CD4-positive, alpha-beta memory T cell (primary cell): ENCODE data around the gene SLC35B2. TPM values are rescaled to one million over a fixed set of nuclear protein-coding genes. Genes with fewer than 3 reads are reported as not detected.

Experiments
- CTCF ChIA-PET: fragments of 350-600 bp; sonication (Branson Sonifier 250); formaldehyde crosslinking; loops from one replicate; lab custom pipeline; 2021; ENCODE audit warnings: inconsistent platforms; ENCODE audit not compliant: partially characterized antibody; lab: Charles Lee
- POLR2A ChIA-PET: fragments of 350-600 bp; sonication (Branson Sonifier 250); formaldehyde crosslinking; loops from one replicate; lab custom pipeline; 2021; ENCODE audit not compliant: partially characterized antibody; lab: Charles Lee
- DNase-seq, 5 donors: peaks; one replicate each; pipeline versions ENCODE4 v3.0.0 to v3.0.0-alpha.2; 2020 to 2022; ENCODE audit warnings: mixed read lengths in 1 of 5
- H3K27ac ChIP-seq: one replicate; pipeline ENCODE4 v1.7.0; 2013; ENCODE audit warnings: low read depth, low read length
- H3K27me3 ChIP-seq: 2 replicates; pipeline ENCODE4 v1.7.0; 2013; ENCODE audit warnings: mild to moderate bottlenecking, low read length, moderate library complexity; ENCODE audit not compliant: insufficient read depth
- H3K36me3 ChIP-seq: 2 replicates; pipeline ENCODE4 v1.7.0; 2013; ENCODE audit warnings: mild to moderate bottlenecking, low read length, moderate library complexity; ENCODE audit not compliant: insufficient read depth
- H3K4me1 ChIP-seq: 2 replicates; pipeline ENCODE4 v1.7.0; 2013; ENCODE audit warnings: mild to moderate bottlenecking, low read length, moderate library complexity; ENCODE audit not compliant: insufficient read depth
- H3K4me3 ChIP-seq, 2 donors: one replicate each; pipeline ENCODE4 v1.7.0; 2013; ENCODE audit warnings: low read length in 2 of 2, mild to moderate bottlenecking in 1 of 2
- H3K9me3 ChIP-seq, 2 donors: one replicate each; pipeline ENCODE4 v1.7.0; 2013; ENCODE audit warnings: low read length in 2 of 2, control low read depth in 1 of 2; ENCODE audit not compliant: control insufficient read depth in 1 of 2
- H3K27ac Mint-ChIP-seq, 7 donors: one replicate each; pipeline ENCODE4 v1.8.0; 2020 to 2021; ENCODE audit warnings: mixed read lengths in 7 of 7, mild to moderate bottlenecking in 6 of 7, inconsistent platforms in 3 of 7, moderate library complexity in 3 of 7
- H3K27me3 Mint-ChIP-seq, 2 donors: one replicate each; pipeline ENCODE4 v1.8.0; 2020 to 2021; ENCODE audit warnings: mixed read lengths in 2 of 2
- H3K36me3 Mint-ChIP-seq, 2 donors: one replicate each; pipeline ENCODE4 v1.8.0; 2020 to 2021; ENCODE audit warnings: mixed read lengths in 2 of 2, inconsistent platforms in 1 of 2, mild to moderate bottlenecking in 1 of 2
- H3K4me1 Mint-ChIP-seq, 4 donors: one replicate each; pipeline ENCODE4 v1.8.0; 2020 to 2021; ENCODE audit warnings: mixed read lengths in 4 of 4, mild to moderate bottlenecking in 1 of 4
- H3K4me3 Mint-ChIP-seq, 8 donors: one replicate each; pipeline ENCODE4 v1.8.0; 2020 to 2021; ENCODE audit warnings: mixed read lengths in 8 of 8, mild to moderate bottlenecking in 7 of 8, moderate library complexity in 6 of 8, inconsistent platforms in 3 of 8
- H3K9me3 Mint-ChIP-seq, 8 donors: one replicate each; pipeline ENCODE4 v1.8.0; 2020 to 2021; ENCODE audit warnings: mixed read lengths in 8 of 8, mild to moderate bottlenecking in 5 of 8, inconsistent platforms in 3 of 8, moderate library complexity in 1 of 8
- intact Hi-C: fragments of 100-400 bp; cut with micrococcal nuclease; formaldehyde crosslinking; loops from one replicate; pipeline ENCODE4 v1.15.1; 2023
- polyA plus RNA-seq, 2 donors: library from polyadenylated mRNA; unstranded; fragments of 300-500 nt; fragmentation: Illumina TruSeq; gene quantifications; one replicate each; pipeline ENCODE4 v1.2.3, GENCODE V29; 2021
- total RNA-seq, 2 experiments: library from RNA; stranded (reverse); gene quantifications; one replicate each; pipeline ENCODE4 v1.2.3, GENCODE V29; 2021

Gene SLC35B2
- total and polyA plus RNA-seq, 4 experiments from 2014 or later = 20.7 to 65.3 (median 31.2) TPM

DNA sequence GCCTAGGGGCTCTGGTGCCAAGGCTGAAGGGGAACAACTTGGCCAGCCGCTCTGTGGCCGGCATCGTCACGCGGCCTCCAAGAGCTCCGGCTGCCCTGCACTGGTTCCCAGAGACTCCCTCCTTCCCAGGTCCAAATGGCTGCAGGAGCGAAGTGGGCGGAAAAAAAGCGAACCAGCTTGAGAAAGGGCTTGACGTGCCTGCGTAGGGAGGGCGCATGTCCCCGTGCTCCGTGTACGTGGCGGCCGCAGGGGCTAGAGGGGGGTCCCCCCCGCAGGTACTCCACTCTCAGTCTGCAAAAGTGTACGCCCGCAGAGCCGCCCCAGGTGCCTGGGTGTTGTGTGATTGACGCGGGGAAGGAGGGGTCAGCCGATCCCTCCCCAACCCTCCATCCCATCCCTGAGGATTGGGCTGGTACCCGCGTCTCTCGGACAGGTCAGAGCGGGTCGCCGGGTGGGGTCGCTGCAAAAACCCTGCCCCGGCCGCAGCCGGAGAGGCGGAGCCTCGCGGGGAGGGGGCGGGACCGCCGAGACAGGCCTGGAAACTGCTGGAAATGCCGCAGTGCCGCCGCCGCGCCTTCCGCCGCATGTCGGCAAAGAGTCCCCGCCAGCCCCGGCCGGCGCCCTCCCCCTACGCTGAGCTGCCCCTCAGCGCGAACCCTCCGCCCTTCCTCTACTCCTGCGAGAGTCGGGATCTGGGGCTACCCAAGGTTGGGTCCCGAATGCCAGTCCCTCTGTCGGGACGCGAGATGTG lies 11.2 kb downstream of the SLC35B2 start:
- Histone ChIP-seq H3K4me3 (peak overlapping the region; percentile 83 to 96), H3K36me3 (peaks cover 21% of the 10 kb centered on the region), H3K27me3 (no peaks in the 10 kb centered on the region), H3K9me3 (no peaks in the 10 kb centered on the region), H3K4me1 (peaks cover 33% of the 10 kb centered on the region), H3K27ac (peak overlapping the region; percentile 97)
- H3K4me3 Mint-ChIP-seq = peak overlapping the region; percentile 97 to 100 (median 99)
- peaks cover 25 to 50% of the 10 kb centered on the region in 2 donors for H3K36me3 Mint-ChIP-seq
- ChIA-PET CTCF (interaction anchor here (1.1 to 5.5 kb wide), 7 partner anchors 8 to 74 kb away, joined by 3 to 68 read pairs (median 11); partner anchors contain the start of genes SLC29A1 and SLC35B2), POLR2A (interaction anchor here (0.7 to 6.3 kb wide), 25 partner anchors 8 to 1317 kb away, joined by 3 to 217 read pairs (median 8); partner anchors contain the start of genes AARS2, CDC5L, CNPY3 and GTPBP2)
- intact Hi-C loops = loop anchor here (1.0 to 5.0 kb wide), 3 partner anchors 23 to 609 kb away; partner anchors contain the start of genes AARS2, MAD2L1BP and SLC29A1
- peaks cover 24 to 55% (median 34%) of the 10 kb centered on the region in 4 donors for H3K4me1 Mint-ChIP-seq
- H3K27ac Mint-ChIP-seq = peak overlapping the region; percentile 95 to 99 (median 99)
- H3K27me3 Mint-ChIP-seq = peaks cover 2 to 4% of the 10 kb centered on the region in 2 donors
- peaks cover 0 to 8% (median 0%) of the 10 kb centered on the region in 8 donors for H3K9me3 Mint-ChIP-seq
- DNase-seq = peak; percentile 80 to 85 (median 82)

DNA sequence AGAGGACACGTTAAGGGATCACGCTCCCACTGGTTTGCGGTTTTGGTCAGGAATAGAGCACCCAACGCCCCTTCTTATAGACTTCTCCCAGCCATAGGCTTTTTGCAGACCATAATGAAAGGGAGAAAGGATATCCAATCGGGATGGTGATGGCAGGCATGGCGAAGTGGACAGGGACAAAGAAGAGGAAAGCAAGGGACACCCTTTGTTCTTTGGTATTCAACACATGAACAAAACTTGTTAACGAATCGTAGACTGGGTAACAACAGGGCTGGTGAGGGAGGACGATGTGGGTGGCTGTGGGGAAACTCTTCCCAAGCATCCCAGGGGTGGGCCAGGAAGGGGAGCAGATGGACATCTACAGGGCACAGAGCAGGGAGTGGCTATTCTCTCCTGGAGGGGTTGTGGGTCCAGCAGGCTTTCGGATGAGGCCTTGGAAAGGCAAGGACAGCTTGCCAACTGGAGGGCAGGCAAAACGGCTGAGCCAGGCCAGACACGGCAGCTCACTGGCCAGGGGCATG lies 11.9 kb downstream of the SLC35B2 start:
- peak overlapping the region; percentile 97 for H3K27ac ChIP-seq
- Mint-ChIP-seq H3K27me3 (peaks cover 2 to 4% of the 10 kb centered on the region in 2 donors), H3K4me1 (peaks cover 24 to 50% (median 34%) of the 10 kb centered on the region in 4 donors), H3K36me3 (peaks cover 19 to 44% of the 10 kb centered on the region in 2 donors), H3K4me3 (peak overlapping the region; percentile 97 to 100 (median 99)), H3K9me3 (peaks cover 0 to 8% (median 0%) of the 10 kb centered on the region in 8 donors), H3K27ac (peak overlapping the region; percentile 57 to 99 (median 95))
- CTCF ChIA-PET = interaction anchor here (1.1 to 5.5 kb wide), 7 partner anchors 8 to 73 kb away, joined by 3 to 68 read pairs (median 11); partner anchors contain the start of genes SLC29A1 and SLC35B2
- no peak for DNase-seq
- H3K4me3 ChIP-seq = peak overlapping the region in 1 of 2 donors; percentile 96
- no peaks in the 10 kb centered on the region for H3K9me3 ChIP-seq
- POLR2A ChIA-PET = interaction anchor here (1.4 to 6.3 kb wide), 10 partner anchors 8 to 616 kb away, joined by 4 to 217 read pairs (median 40); partner anchors contain the start of genes AARS2, NFKBIE, SLC29A1 and SLC35B2
- peaks cover 33% of the 10 kb centered on the region for H3K4me1 ChIP-seq
- peaks cover 15% of the 10 kb centered on the region for H3K36me3 ChIP-seq
- no peaks in the 10 kb centered on the region for H3K27me3 ChIP-seq
- intact Hi-C loops = loop anchor here (5.0 kb wide), 1 partner anchor 608 kb away; the partner anchor contains the start of gene MAD2L1BP

DNA sequence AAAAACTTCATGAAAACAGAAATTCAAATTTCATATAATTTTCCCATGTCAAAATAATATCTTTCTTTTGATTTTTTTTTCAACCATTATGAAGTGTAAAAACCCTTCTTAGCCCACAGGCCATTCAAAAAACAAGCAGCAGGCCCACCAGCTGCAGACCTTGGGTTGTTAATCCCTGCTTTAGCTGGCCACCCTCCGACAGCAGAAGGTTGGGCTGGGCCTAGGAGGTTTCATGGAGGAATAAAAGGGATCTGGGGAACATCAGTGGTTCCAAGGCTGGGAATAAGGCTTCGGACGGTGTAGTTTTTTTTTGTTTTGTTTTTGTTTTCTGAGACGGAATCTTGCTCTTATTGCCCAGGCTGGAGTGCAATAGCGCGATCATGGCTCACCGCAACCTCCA lies 14.0 kb downstream of the SLC35B2 start:
- Mint-ChIP-seq H3K4me3 (peak overlapping the region in 1 of 8 donors; percentile 52), H3K4me1 (peaks cover 13 to 32% (median 18%) of the 10 kb centered on the region in 4 donors), H3K27me3 (peaks cover 2 to 4% of the 10 kb centered on the region in 2 donors), H3K36me3 (peaks cover under 1 to 23% of the 10 kb centered on the region in 2 donors), H3K9me3 (peaks cover 0 to 7% (median 0%) of the 10 kb centered on the region in 8 donors), H3K27ac (peak overlapping the region in 1 of 7 donors; percentile 64)
- peaks cover 14% of the 10 kb centered on the region for H3K4me1 ChIP-seq
- no peaks in the 10 kb centered on the region for H3K9me3 ChIP-seq
- intact Hi-C loops = no loop called here
- DNase-seq = no peak
- no peaks in the 10 kb centered on the region for H3K36me3 ChIP-seq
- ChIA-PET POLR2A (interaction anchor here (1.3 to 6.3 kb wide), 3 partner anchors 12 to 23 kb away, joined by 7 to 97 read pairs (median 9); partner anchors contain the start of genes NFKBIE and SLC29A1), CTCF (interaction anchor here (1.8 to 2.4 kb wide), 3 partner anchors 8 to 22 kb away, joined by 9 to 11 read pairs (median 10); partner anchors contain the start of gene SLC29A1)
- H3K4me3 ChIP-seq = no peak overlapping the region
- no peaks in the 10 kb centered on the region for H3K27me3 ChIP-seq
- H3K27ac ChIP-seq = no peak overlapping the region

DNA sequence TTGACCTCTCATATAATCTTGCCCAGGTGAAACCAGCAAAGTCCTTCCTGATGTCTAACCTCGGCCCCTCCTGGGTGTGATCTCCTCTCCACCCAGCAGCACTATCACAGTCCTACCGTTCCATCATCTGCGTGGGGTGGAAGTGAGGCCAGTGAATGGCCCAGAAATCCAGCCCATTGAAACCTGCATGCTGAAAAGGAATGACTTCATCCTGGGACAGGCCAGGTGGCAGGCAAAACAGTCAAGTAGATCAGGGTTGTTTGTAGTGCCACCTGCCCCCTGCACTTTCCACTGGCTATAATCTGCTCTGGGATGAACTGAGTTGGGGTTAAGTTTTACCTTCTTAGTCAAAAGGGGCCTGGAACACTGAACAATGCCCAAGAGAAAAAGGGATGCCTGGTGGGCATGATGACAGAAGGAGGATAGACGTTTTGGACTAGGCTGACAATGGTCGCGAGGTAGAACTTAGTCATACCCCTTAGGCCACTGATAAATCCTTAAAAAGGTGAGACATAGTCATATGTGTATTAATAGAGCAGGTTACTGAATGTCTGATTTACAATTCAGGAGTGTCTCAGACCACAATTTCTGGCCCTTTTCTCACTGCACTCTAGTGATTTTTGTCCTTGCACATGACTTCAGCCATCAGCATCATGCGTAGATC lies 18.5 kb downstream of the SLC35B2 start:
- H3K36me3 Mint-ChIP-seq = no peaks in the 10 kb centered on the region
- intact Hi-C loops = loop anchor here (1.0 kb wide), 2 partner anchors 8 to 67 kb away; partner anchors contain the start of gene HSP90AB1
- Histone ChIP-seq H3K36me3 (no peaks in the 10 kb centered on the region), H3K4me1 (peaks cover 12% of the 10 kb centered on the region), H3K27ac (no peak overlapping the region), H3K4me3 (no peak overlapping the region), H3K27me3 (no peaks in the 10 kb centered on the region), H3K9me3 (no peaks in the 10 kb centered on the region)
- H3K4me1 Mint-ChIP-seq = peaks cover 2 to 15% (median 9%) of the 10 kb centered on the region in 4 donors
- DNase-seq = no peak
- H3K9me3 Mint-ChIP-seq = no peaks in the 10 kb centered on the region
- POLR2A ChIA-PET = interaction anchor here (1.8 to 2.1 kb wide), 2 partner anchors 9 to 17 kb away, joined by 23 to 71 read pairs; partner anchors contain the start of genes HSP90AB1 and SLC35B2
- peak overlapping the region; percentile 13 to 98 (median 89) for H3K27ac Mint-ChIP-seq
- peak overlapping the region; percentile 75 to 93 (median 90) for H3K4me3 Mint-ChIP-seq
- CTCF ChIA-PET = interaction anchor here (1.2 to 1.8 kb wide), 4 partner anchors 8 to 66 kb away, joined by 3 to 18 read pairs (median 8); partner anchors contain the start of gene HSP90AB1
- H3K27me3 Mint-ChIP-seq = no peaks in the 10 kb centered on the region

GRCh38 chr6:44237813-44238433 lies 19.4 kb downstream of the SLC35B2 start:
- no peaks in the 10 kb centered on the region for H3K36me3 Mint-ChIP-seq
- H3K9me3 Mint-ChIP-seq = no peaks in the 10 kb centered on the region
- no peaks in the 10 kb centered on the region for H3K36me3 ChIP-seq
- H3K4me1 ChIP-seq = peaks cover 12% of the 10 kb centered on the region
- DNase-seq = peak; percentile 66 to 85 (median 80)
- no peaks in the 10 kb centered on the region for H3K9me3 ChIP-seq
- no peaks in the 10 kb centered on the region for H3K27me3 ChIP-seq
- peak overlapping the region; percentile 8 to 95 for H3K4me3 ChIP-seq
- H3K27me3 Mint-ChIP-seq = no peaks in the 10 kb centered on the region
- ChIA-PET POLR2A (interaction anchor here (0.7 to 2.2 kb wide), 9 partner anchors 10 to 141 kb away, joined by 3 to 71 read pairs (median 5); partner anchors contain the start of genes HSP90AB1, SLC29A1 and SLC35B2), CTCF (interaction anchor here (0.6 to 5.3 kb wide), 19 partner anchors 9 to 141 kb away, joined by 3 to 84 read pairs (median 6); partner anchors contain the start of genes HSP90AB1, SLC29A1 and SLC35B2)
- peaks cover 2 to 15% (median 9%) of the 10 kb centered on the region in 4 donors for H3K4me1 Mint-ChIP-seq
- H3K4me3 Mint-ChIP-seq = peak overlapping the region; percentile 85 to 93 (median 90)
- intact Hi-C loops = loop anchor here (1.0 kb wide), 4 partner anchors 9 to 142 kb away; partner anchors contain the start of genes HSP90AB1 and SLC29A1
- H3K27ac Mint-ChIP-seq = peak overlapping the region; percentile 89 to 98 (median 95)
- H3K27ac ChIP-seq = peak overlapping the region; percentile 93
